Glutamatergic neuron (in vitro differentiated cells): Measurements from ENCODE around the gene MFRP. TPM values are rescaled to one million over a fixed set of nuclear protein-coding genes. Genes with fewer than 3 reads are reported as not detected.

Experiments used
- DNase-seq: peaks from one replicate; pipeline ENCODE4 v3.0.0; 2022
- H3K27ac Mint-ChIP-seq: one replicate; pipeline ENCODE4 v1.8.0; 2020; ENCODE audit warnings: mild to moderate bottlenecking, mixed read lengths, inconsistent platforms; ENCODE audit not compliant: unreplicated experiment
- H3K27me3 Mint-ChIP-seq: one replicate; pipeline ENCODE4 v1.8.0; 2020; ENCODE audit warnings: mild to moderate bottlenecking, moderate library complexity, mixed read lengths, inconsistent platforms; ENCODE audit not compliant: unreplicated experiment
- H3K36me3 Mint-ChIP-seq: one replicate; pipeline ENCODE4 v1.8.0; 2020; ENCODE audit warnings: mild to moderate bottlenecking, mixed read lengths, inconsistent platforms; ENCODE audit not compliant: unreplicated experiment
- H3K4me1 Mint-ChIP-seq: one replicate; pipeline ENCODE4 v1.8.0; 2020; ENCODE audit warnings: mild to moderate bottlenecking, low read depth, mixed read lengths, inconsistent platforms; ENCODE audit not compliant: unreplicated experiment
- H3K4me3 Mint-ChIP-seq: one replicate; pipeline ENCODE4 v1.8.0; 2020; ENCODE audit warnings: mild to moderate bottlenecking, mixed read lengths, inconsistent platforms; ENCODE audit not compliant: unreplicated experiment
- H3K9me3 Mint-ChIP-seq: one replicate; pipeline ENCODE4 v1.8.0; 2020; ENCODE audit warnings: mild to moderate bottlenecking, moderate library complexity, mixed read lengths, inconsistent platforms; ENCODE audit not compliant: unreplicated experiment
- total RNA-seq: library from RNA; stranded (reverse); fragmentation: NEBNext Ultra II Directional; extraction: Animal tissue kit (Norgen Biotek cat#: 25700); gene quantifications from one replicate; pipeline ENCODE4 v1.2.1, GENCODE V29; 2021; ENCODE audit not compliant: unreplicated experiment
- TF ChIP-seq, protein P1 (sequence below): fragments of 200-600 bp; sonication (generic); IDR thresholded peaks from one replicate; pipeline ENCODE4 v1.5.0; 2021; ENCODE audit not compliant: partially characterized antibody, unreplicated experiment

Gene MFRP
- total RNA-seq, 1 donor from 2014 or later: not detected

DNA sequence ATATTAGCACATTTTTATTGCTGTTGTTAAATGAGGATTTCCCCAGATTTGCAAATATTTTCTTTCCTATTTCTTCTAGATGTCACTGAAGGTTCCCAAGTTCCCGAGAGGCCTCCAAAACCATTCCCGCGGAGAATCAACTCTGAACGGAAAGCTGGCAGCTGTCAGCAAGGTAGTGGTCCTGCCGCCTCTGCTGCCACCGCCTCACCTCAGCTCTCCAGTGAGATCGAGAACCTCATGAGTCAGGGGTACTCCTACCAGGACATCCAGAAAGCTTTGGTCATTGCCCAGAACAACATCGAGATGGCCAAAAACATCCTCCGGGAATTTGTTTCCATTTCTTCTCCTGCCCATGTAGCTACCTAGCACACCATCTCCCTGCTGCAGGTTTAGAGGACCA is 47.1 kb downstream of the MFRP start:
- Mint-ChIP-seq H3K36me3 (no peaks in the 10 kb centered on the region), H3K27ac (no peak overlapping the region), H3K27me3 (no peaks in the 10 kb centered on the region), H3K4me1 (no peaks in the 10 kb centered on the region), H3K4me3 (no peak overlapping the region), H3K9me3 (no peaks in the 10 kb centered on the region)
- TF ChIP-seq, protein P1, sequence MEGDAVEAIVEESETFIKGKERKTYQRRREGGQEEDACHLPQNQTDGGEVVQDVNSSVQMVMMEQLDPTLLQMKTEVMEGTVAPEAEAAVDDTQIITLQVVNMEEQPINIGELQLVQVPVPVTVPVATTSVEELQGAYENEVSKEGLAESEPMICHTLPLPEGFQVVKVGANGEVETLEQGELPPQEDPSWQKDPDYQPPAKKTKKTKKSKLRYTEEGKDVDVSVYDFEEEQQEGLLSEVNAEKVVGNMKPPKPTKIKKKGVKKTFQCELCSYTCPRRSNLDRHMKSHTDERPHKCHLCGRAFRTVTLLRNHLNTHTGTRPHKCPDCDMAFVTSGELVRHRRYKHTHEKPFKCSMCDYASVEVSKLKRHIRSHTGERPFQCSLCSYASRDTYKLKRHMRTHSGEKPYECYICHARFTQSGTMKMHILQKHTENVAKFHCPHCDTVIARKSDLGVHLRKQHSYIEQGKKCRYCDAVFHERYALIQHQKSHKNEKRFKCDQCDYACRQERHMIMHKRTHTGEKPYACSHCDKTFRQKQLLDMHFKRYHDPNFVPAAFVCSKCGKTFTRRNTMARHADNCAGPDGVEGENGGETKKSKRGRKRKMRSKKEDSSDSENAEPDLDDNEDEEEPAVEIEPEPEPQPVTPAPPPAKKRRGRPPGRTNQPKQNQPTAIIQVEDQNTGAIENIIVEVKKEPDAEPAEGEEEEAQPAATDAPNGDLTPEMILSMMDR: no peak
- DNase-seq: no peak

DNA sequence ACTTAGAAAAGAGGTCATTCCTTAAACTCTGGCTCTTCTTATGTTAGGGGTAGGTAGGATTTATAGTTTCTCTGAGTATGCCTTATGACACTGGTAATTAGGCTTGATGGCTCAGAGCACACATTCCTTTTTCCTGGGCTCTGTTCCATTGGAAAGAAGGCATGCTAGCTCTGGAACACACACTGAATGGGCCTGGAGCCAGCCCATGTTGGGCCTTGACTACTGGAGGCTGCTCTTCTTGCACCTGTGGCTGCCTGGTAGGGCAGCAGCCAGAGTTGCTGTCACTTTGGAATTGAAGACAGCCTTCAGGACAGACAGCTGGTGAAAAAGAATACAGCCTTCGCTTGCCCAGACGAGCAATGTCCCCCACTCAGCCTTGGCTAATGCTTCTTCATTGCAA is 47.8 kb downstream of the MFRP start:
- Mint-ChIP-seq H3K4me1 (no peaks in the 10 kb centered on the region), H3K9me3 (no peaks in the 10 kb centered on the region), H3K27ac (no peak overlapping the region), H3K36me3 (no peaks in the 10 kb centered on the region), H3K4me3 (no peak overlapping the region), H3K27me3 (no peaks in the 10 kb centered on the region)
- DNase-seq: no peak
- TF ChIP-seq, protein P1: no peak

DNA sequence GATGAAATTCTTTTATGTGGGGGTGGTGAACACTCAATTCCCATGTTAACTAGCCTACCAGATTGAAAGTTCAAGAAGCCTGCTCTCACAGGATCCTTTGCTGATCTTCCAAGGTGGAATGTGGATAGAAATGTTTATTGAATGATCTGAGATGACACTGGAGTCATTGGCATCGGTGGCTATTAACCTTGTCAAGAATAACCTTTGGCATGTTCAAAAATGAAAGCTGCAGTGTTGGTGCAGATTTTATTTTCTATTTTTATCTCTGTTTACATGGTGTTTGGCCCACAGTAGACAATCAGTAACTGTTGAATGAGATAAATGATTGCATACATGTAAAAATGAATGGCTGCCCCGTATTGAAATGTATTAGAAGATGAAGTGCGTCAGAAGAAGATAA is 48.6 kb downstream of the MFRP start:
- H3K27me3 Mint-ChIP-seq: no peaks in the 10 kb centered on the region
- no peak overlapping the region for H3K4me3 Mint-ChIP-seq
- TF ChIP-seq, protein P1: no peak
- DNase-seq: no peak
- H3K4me1 Mint-ChIP-seq: no peaks in the 10 kb centered on the region
- no peaks in the 10 kb centered on the region for H3K9me3 Mint-ChIP-seq
- H3K36me3 Mint-ChIP-seq: no peaks in the 10 kb centered on the region
- no peak overlapping the region for H3K27ac Mint-ChIP-seq

DNA sequence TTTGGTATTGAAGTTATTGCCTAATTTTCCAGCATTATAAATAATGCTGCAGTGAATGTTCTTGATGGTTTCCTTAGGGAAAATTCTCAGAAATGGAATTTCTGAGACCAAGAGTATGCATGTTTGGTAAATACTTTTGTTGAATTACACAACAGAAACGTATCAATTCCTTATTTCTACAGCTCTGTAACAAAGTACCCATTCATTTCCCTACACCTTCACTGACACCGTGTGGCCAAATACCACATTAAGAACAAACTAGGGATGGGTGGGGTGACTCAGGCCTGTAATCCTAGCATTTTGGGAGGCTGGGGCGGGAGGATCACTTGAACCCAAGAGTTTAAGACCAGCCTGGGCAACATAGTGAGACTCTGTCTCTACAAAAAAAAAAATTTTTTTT is 51.3 kb downstream of the MFRP start:
- Mint-ChIP-seq H3K36me3 (no peaks in the 10 kb centered on the region), H3K4me1 (no peaks in the 10 kb centered on the region), H3K27me3 (no peaks in the 10 kb centered on the region), H3K4me3 (no peak overlapping the region), H3K9me3 (no peaks in the 10 kb centered on the region), H3K27ac (no peak overlapping the region)
- no peak for DNase-seq
- TF ChIP-seq, protein P1: no peak

DNA sequence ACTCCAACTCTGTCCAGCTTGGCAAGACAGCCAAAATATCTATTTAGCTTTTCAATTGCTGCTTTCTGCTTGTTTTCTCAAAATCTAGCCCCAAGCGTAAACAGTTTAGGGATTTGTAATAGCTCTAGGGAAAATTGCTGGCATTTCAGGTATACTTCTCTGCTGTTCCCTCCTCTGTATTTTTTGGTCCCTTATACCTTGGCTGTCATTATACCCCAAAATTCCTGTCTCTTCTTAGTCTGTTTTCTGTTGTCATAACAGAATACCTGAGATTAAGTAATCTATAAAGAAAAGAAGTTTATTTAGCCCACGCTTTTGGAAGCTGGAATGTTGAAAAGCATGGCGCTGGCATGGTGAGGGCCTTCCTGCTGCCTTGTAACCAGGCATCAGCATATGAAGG is 53.0 kb downstream of the MFRP start:
- Mint-ChIP-seq H3K4me3 (no peak overlapping the region), H3K4me1 (no peaks in the 10 kb centered on the region), H3K9me3 (no peaks in the 10 kb centered on the region), H3K27ac (no peak overlapping the region), H3K36me3 (no peaks in the 10 kb centered on the region), H3K27me3 (no peaks in the 10 kb centered on the region)
- DNase-seq: no peak
- TF ChIP-seq, protein P1: no peak
